GM12891 (cell line): ENCODE measurements around the gene FBLL1.

Experiments used
- PAX5 ChIP-seq: IDR thresholded peaks from 2 replicates; pipeline ENCODE4 v1.6.1; 2011; ENCODE audit warnings: low read length, moderate library complexity, mild to moderate bottlenecking; ENCODE audit not compliant: insufficient read depth, severe bottlenecking
- POLR2A ChIP-seq: IDR thresholded peaks from 2 replicates; pipeline ENCODE4 v1.6.1; 2011; ENCODE audit warnings: low read depth, low read length, control low read depth
- POLR2AphosphoS5 ChIP-seq: IDR thresholded peaks from 2 replicates; pipeline ENCODE4 v1.6.1; 2011; ENCODE audit warnings: low read depth, low read length, control low read depth
- SPI1 ChIP-seq: IDR thresholded peaks from 2 replicates; pipeline ENCODE4 v1.6.1; 2011; ENCODE audit warnings: low read depth, low read length, control low read depth
- TAF1 ChIP-seq: IDR thresholded peaks from 2 replicates; pipeline ENCODE4 v1.6.1; 2011; ENCODE audit warnings: low read depth, low read length, control low read depth

- TF ChIP-seq POLR2A (no peak), POLR2AphosphoS5 (no peak), TAF1 (no peak), SPI1 (no peak), PAX5 (no peak)
Measured at GRCh38 chr5:168494057-168494555, 35.0 kb upstream of the FBLL1 start.
